HepG2 (cell line): ENCODE measurements around the gene NEIL1. TPM values are rescaled to one million over a fixed set of nuclear protein-coding genes. Genes with fewer than 3 reads are reported as not detected.

Source experiments
- ADNP ChIP-seq: sonication (generic); formaldehyde crosslinking; IDR thresholded peaks from 2 replicates; pipeline ENCODE4 v1.4.0; 2020; ENCODE audit warnings: missing genetic modification reagents
- CEBPB ChIP-seq: IDR thresholded peaks from 2 replicates; pipeline ENCODE4 v1.6.1; 2011; ENCODE audit warnings: low read depth, low read length, improper control_type of control experiment, borderline replicate concordance
- FOXP1 ChIP-seq, 2 experiments: fragments of 450-650 bp in 1 of 2; IDR thresholded peaks; 2 replicates each; pipeline ENCODE4 v1.6.1; 2017 to 2018; ENCODE audit warnings: antibody characterized with exemption in 1 of 2
- HMG20A ChIP-seq: IDR thresholded peaks from 2 replicates; pipeline ENCODE4 v1.6.1; 2016; ENCODE audit warnings: borderline replicate concordance
- HNF4A ChIP-seq: sonication (generic); formaldehyde crosslinking; IDR thresholded peaks from 2 replicates; pipeline ENCODE4 v1.4.0; 2020; ENCODE audit warnings: missing genetic modification reagents
- MTA3 ChIP-seq: sonication (generic); formaldehyde crosslinking; IDR thresholded peaks from 2 replicates; pipeline ENCODE4 v1.4.0; 2020; ENCODE audit warnings: missing genetic modification reagents
- MTERF4 ChIP-seq: sonication (generic); formaldehyde crosslinking; IDR thresholded peaks from 2 replicates; pipeline ENCODE4 v1.8.0; 2023; ENCODE audit warnings: mild to moderate bottlenecking, missing genetic modification reagents
- NR2F6 ChIP-seq, 2 experiments: IDR thresholded peaks; 2 replicates each; pipeline ENCODE4 v1.6.1; 2016; ENCODE audit warnings: antibody characterized with exemption in 1 of 2, mild to moderate bottlenecking in 1 of 2
- RBFOX2 ChIP-seq: fragments of 200-400 bp; formaldehyde crosslinking; IDR thresholded peaks from 2 replicates; pipeline ENCODE4 v1.6.1; 2017; ENCODE audit warnings: low read depth, mild to moderate bottlenecking, low read length
- RCOR2 ChIP-seq: IDR thresholded peaks from 2 replicates; pipeline ENCODE4 v1.6.1; 2016; ENCODE audit warnings: missing biosample characterization, missing genetic modification reagents
- SIX1 ChIP-seq: sonication (generic); formaldehyde crosslinking; IDR thresholded peaks from 2 replicates; pipeline ENCODE4 v1.4.0; 2020; ENCODE audit warnings: missing genetic modification reagents, borderline replicate concordance
- SOX6 ChIP-seq, 2 experiments: fragments of 450-650 bp in 1 of 2; sonication (generic) in 1 of 2; formaldehyde crosslinking in 1 of 2; IDR thresholded peaks; 2 replicates each; pipeline versions ENCODE4 v1.4.0 to v1.6.1; 2017 to 2020; ENCODE audit warnings: antibody characterized with exemption in 1 of 2, mild to moderate bottlenecking in 1 of 2, missing genetic modification reagents in 1 of 2
- TEAD3 ChIP-seq: optimal IDR thresholded peaks from 2 replicates; pipeline ENCODE3; 2016; ENCODE audit warnings: borderline replicate concordance
- TP53 ChIP-seq: sonication (generic); formaldehyde crosslinking; conservative IDR thresholded peaks from 2 replicates; pipeline ENCODE4 v1.4.0; 2020; ENCODE audit warnings: missing genetic modification reagents
- ZBTB21 ChIP-seq: sonication (generic); formaldehyde crosslinking; IDR thresholded peaks from 2 replicates; pipeline ENCODE4 v1.4.0; 2020; ENCODE audit warnings: missing genetic modification reagents
- ZKSCAN1 ChIP-seq: fragments of 150-350 bp; IDR thresholded peaks from 2 replicates; pipeline ENCODE4 v1.6.1; 2014; ENCODE audit warnings: low read length
- ZNF12 ChIP-seq: sonication (generic); formaldehyde crosslinking; IDR thresholded peaks from 2 replicates; pipeline ENCODE4 v1.5.0; 2020; ENCODE audit warnings: missing genetic modification reagents
- ZNF350 ChIP-seq: sonication (generic); formaldehyde crosslinking; IDR thresholded peaks from 2 replicates; pipeline ENCODE4 v1.4.0; 2020; ENCODE audit warnings: mild to moderate bottlenecking, low read depth, missing genetic modification reagents, borderline replicate concordance
- ZNF512 ChIP-seq: sonication (generic); formaldehyde crosslinking; IDR thresholded peaks from 2 replicates; pipeline ENCODE4 v1.4.0; 2020; ENCODE audit warnings: mild to moderate bottlenecking, missing genetic modification reagents
- ZNF777 ChIP-seq: sonication (generic); formaldehyde crosslinking; IDR thresholded peaks from 2 replicates; pipeline ENCODE4 v1.4.0; 2020; ENCODE audit warnings: missing genetic modification reagents
- ZSCAN9 ChIP-seq: IDR thresholded peaks from 2 replicates; pipeline ENCODE4 v1.6.1; 2016; ENCODE audit warnings: borderline replicate concordance
- polyA plus RNA-seq, 8 experiments: library from polyadenylated mRNA; depleted of rRNA in 3 of 8; stranded (reverse) in 7 of 8; unstranded in 1 of 8; fragments of >200 nt; fragmentation: Illumina TruSeq in 4 of 8; extraction: Trizol in 4 of 8; gene quantifications; 2 replicates each; pipeline versions ENCODE4 v1.2.1 to v1.2.3, GENCODE V29; 2011 to 2016; ENCODE audit warnings: low read depth in 4 of 8, missing spikeins in 1 of 8, mixed read lengths in 1 of 8; ENCODE audit not compliant: insufficient read depth in 1 of 8
- total RNA-seq, 5 experiments: library from RNA; depleted of rRNA; stranded (reverse); fragments of >200 nt; fragmentation: Illumina TruSeq; extraction: Trizol; gene quantifications; 2 replicates each; pipeline ENCODE4 v1.2.3, GENCODE V29; 2016; ENCODE audit warnings: low read depth in 1 of 5
- TF ChIP-seq, protein P1 (sequence below): sonication (generic); formaldehyde crosslinking; IDR thresholded peaks from 2 replicates; pipeline ENCODE4 v1.5.0; 2020; ENCODE audit warnings: mild to moderate bottlenecking, missing genetic modification reagents
- TF ChIP-seq, protein P2 (sequence below): IDR thresholded peaks from 2 replicates; pipeline ENCODE4 v1.4.0; 2020; ENCODE audit warnings: mild to moderate bottlenecking, missing genetic modification reagents

NEIL1 gene
- total and polyA plus RNA-seq, 2 of the 13 experiments (the other 11 are each of a cell fraction or from before 2014, with no cell fraction given): 10.4 to 15.5 TPM

- TF ChIP-seq ZNF512 (CRISPR knock-in tag) (no peak), MTERF4 (no peak), HNF4A (peak; percentile 43; the same call in 1 of the 2 replicates), ZNF350 (CRISPR knock-in tag) (no peak), ZNF12 (CRISPR knock-in tag) (no peak), ZSCAN9 (CRISPR knock-in tag) (no peak), FOXP1 (IDR thresholded peaks at IDR 0.05) (no peak), FOXP1 (CRISPR knock-in tag; IDR thresholded peaks at IDR 0.05) (peak; percentile 46; the same call in 1 of the 2 replicates), TP53 (CRISPR knock-in tag) (peak; percentile 92), ZNF777 (CRISPR knock-in tag) (no peak), RCOR2 (no peak), HMG20A (CRISPR knock-in tag) (peak; percentile 18; the same call in 1 of the 2 replicates), SIX1 (CRISPR knock-in tag) (no peak), ADNP (CRISPR knock-in tag) (no peak), RBFOX2 (no peak), NR2F6 (IDR thresholded peaks at IDR 0.05) (peak; percentile 68), NR2F6 (CRISPR knock-in tag; IDR thresholded peaks at IDR 0.05) (peak; percentile 82), ZKSCAN1 (no peak), SOX6 (IDR thresholded peaks at IDR 0.05) (no peak), SOX6 (CRISPR knock-in tag; IDR thresholded peaks at IDR 0.05) (peak; percentile 25; the same call in 1 of the 2 replicates), MTA3 (CRISPR knock-in tag) (no peak), TEAD3 (CRISPR knock-in tag) (peak; percentile 62), CEBPB (peak; percentile 34; the same call in 1 of the 2 replicates), ZBTB21 (no peak)
- TF ChIP-seq, protein P1, sequence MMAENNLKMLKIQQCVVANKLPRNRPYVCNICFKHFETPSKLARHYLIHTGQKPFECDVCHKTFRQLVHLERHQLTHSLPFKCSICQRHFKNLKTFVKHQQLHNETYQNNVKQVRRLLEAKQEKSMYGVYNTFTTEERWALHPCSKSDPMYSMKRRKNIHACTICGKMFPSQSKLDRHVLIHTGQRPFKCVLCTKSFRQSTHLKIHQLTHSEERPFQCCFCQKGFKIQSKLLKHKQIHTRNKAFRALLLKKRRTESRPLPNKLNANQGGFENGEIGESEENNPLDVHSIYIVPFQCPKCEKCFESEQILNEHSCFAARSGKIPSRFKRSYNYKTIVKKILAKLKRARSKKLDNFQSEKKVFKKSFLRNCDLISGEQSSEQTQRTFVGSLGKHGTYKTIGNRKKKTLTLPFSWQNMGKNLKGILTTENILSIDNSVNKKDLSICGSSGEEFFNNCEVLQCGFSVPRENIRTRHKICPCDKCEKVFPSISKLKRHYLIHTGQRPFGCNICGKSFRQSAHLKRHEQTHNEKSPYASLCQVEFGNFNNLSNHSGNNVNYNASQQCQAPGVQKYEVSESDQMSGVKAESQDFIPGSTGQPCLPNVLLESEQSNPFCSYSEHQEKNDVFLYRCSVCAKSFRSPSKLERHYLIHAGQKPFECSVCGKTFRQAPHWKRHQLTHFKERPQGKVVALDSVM (CRISPR knock-in tag): peak; percentile 69
- TF ChIP-seq, protein P2, sequence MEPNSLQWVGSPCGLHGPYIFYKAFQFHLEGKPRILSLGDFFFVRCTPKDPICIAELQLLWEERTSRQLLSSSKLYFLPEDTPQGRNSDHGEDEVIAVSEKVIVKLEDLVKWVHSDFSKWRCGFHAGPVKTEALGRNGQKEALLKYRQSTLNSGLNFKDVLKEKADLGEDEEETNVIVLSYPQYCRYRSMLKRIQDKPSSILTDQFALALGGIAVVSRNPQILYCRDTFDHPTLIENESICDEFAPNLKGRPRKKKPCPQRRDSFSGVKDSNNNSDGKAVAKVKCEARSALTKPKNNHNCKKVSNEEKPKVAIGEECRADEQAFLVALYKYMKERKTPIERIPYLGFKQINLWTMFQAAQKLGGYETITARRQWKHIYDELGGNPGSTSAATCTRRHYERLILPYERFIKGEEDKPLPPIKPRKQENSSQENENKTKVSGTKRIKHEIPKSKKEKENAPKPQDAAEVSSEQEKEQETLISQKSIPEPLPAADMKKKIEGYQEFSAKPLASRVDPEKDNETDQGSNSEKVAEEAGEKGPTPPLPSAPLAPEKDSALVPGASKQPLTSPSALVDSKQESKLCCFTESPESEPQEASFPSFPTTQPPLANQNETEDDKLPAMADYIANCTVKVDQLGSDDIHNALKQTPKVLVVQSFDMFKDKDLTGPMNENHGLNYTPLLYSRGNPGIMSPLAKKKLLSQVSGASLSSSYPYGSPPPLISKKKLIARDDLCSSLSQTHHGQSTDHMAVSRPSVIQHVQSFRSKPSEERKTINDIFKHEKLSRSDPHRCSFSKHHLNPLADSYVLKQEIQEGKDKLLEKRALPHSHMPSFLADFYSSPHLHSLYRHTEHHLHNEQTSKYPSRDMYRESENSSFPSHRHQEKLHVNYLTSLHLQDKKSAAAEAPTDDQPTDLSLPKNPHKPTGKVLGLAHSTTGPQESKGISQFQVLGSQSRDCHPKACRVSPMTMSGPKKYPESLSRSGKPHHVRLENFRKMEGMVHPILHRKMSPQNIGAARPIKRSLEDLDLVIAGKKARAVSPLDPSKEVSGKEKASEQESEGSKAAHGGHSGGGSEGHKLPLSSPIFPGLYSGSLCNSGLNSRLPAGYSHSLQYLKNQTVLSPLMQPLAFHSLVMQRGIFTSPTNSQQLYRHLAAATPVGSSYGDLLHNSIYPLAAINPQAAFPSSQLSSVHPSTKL (CRISPR knock-in tag): 0 out of 2 replicates have a peak, but pooled peaks have one; percentile 21
These were observed 37.1 kb upstream of the NEIL1 start (continued) for GRCh38 chr15:75309711-75310110.
